IgD-negative memory B cell (primary cell): ENCODE results near the gene PRKCH. TPM values are rescaled to one million over a fixed set of nuclear protein-coding genes. Genes with fewer than 3 reads are reported as not detected.

Experiments used
- H3K27ac Mint-ChIP-seq, 3 donors: one replicate each; pipeline ENCODE4 v1.8.0; 2020 to 2022; ENCODE audit warnings: mild to moderate bottlenecking in 3 of 3, mixed read lengths in 3 of 3, moderate library complexity in 1 of 3
- H3K27me3 Mint-ChIP-seq: one replicate; pipeline ENCODE4 v1.8.0; 2021; ENCODE audit warnings: mixed read lengths
- H3K36me3 Mint-ChIP-seq: one replicate; pipeline ENCODE4 v1.8.0; 2020; ENCODE audit warnings: mild to moderate bottlenecking, mixed read lengths
- H3K4me1 Mint-ChIP-seq, 3 donors: one replicate each; pipeline ENCODE4 v1.8.0; 2020 to 2022; ENCODE audit warnings: mixed read lengths in 3 of 3, mild to moderate bottlenecking in 1 of 3
- H3K4me3 Mint-ChIP-seq, 4 donors: one replicate each; pipeline ENCODE4 v1.8.0; 2020 to 2022; ENCODE audit warnings: mild to moderate bottlenecking in 4 of 4, mixed read lengths in 4 of 4, moderate library complexity in 3 of 4
- H3K9me3 Mint-ChIP-seq, 3 donors: one replicate each; pipeline ENCODE4 v1.8.0; 2020 to 2021; ENCODE audit warnings: mixed read lengths in 3 of 3, mild to moderate bottlenecking in 1 of 3
- polyA plus RNA-seq: library from polyadenylated mRNA; unstranded; fragments of 300-500 nt; fragmentation: Illumina TruSeq; gene quantifications from one replicate; pipeline ENCODE4 v1.2.3, GENCODE V29; 2021

PRKCH gene
- polyA plus RNA-seq, 1 donor from 2014 or later, result 9.6 TPM

- Mint-ChIP-seq H3K4me1 (peaks cover 0 to 1% (median 0%) of the 10 kb centered on the region in 3 donors), H3K9me3 (no peaks in the 10 kb centered on the region), H3K36me3 (peaks cover 3% of the 10 kb centered on the region), H3K4me3 (no peak overlapping the region), H3K27me3 (peaks cover 4% of the 10 kb centered on the region), H3K27ac (peak overlapping the region; percentile 29 to 84 (median 80))
These were observed 16.5 kb downstream of the PRKCH start for GRCh38 chr14:61337893-61338292.

GRCh38 chr14:61338457-61338856 lies 17.1 kb downstream of the PRKCH start:
- peaks cover 3% of the 10 kb centered on the region for H3K36me3 Mint-ChIP-seq
- peaks cover 0 to 1% (median 0%) of the 10 kb centered on the region in 3 donors for H3K4me1 Mint-ChIP-seq
- H3K4me3 Mint-ChIP-seq, result no peak overlapping the region
- peaks cover 4% of the 10 kb centered on the region for H3K27me3 Mint-ChIP-seq
- no peaks in the 10 kb centered on the region for H3K9me3 Mint-ChIP-seq
- peak overlapping the region in 1 of 3 donors; percentile 84 for H3K27ac Mint-ChIP-seq

- Mint-ChIP-seq H3K4me3 (no peak overlapping the region), H3K9me3 (no peaks in the 10 kb centered on the region), H3K4me1 (peaks cover 0 to 10% (median 4%) of the 10 kb centered on the region in 3 donors), H3K36me3 (peaks cover 3% of the 10 kb centered on the region), H3K27me3 (peaks cover 1% of the 10 kb centered on the region), H3K27ac (peak overlapping the region in 2 of 3 donors; percentile 14 to 85)
These were observed 20.2 kb downstream of the PRKCH start for GRCh38 chr14:61341275-61342206.

GRCh38 chr14:61342486-61342885 lies 21.1 kb downstream of the PRKCH start:
- peaks cover 3% of the 10 kb centered on the region for H3K36me3 Mint-ChIP-seq
- peak overlapping the region in 1 of 4 donors; percentile 67 for H3K4me3 Mint-ChIP-seq
- H3K27ac Mint-ChIP-seq, result peak overlapping the region; percentile 59 to 85 (median 62)
- H3K27me3 Mint-ChIP-seq, result peaks cover 1% of the 10 kb centered on the region
- no peaks in the 10 kb centered on the region for H3K9me3 Mint-ChIP-seq
- H3K4me1 Mint-ChIP-seq, result peaks cover under 1 to 10% (median 4%) of the 10 kb centered on the region in 3 donors

GRCh38 chr14:61342932-61343331 lies 21.6 kb downstream of the PRKCH start:
- peaks cover 4 to 11% (median 5%) of the 10 kb centered on the region in 3 donors for H3K4me1 Mint-ChIP-seq
- peaks cover 1% of the 10 kb centered on the region for H3K27me3 Mint-ChIP-seq
- peaks cover 2% of the 10 kb centered on the region for H3K36me3 Mint-ChIP-seq
- no peaks in the 10 kb centered on the region for H3K9me3 Mint-ChIP-seq
- no peak overlapping the region for H3K4me3 Mint-ChIP-seq
- peak overlapping the region in 2 of 3 donors; percentile 59 to 62 for H3K27ac Mint-ChIP-seq

- H3K27ac Mint-ChIP-seq, result no peak overlapping the region
- H3K27me3 Mint-ChIP-seq, result peaks cover 1% of the 10 kb centered on the region
- no peaks in the 10 kb centered on the region for H3K9me3 Mint-ChIP-seq
- peaks cover 4 to 13% (median 5%) of the 10 kb centered on the region in 3 donors for H3K4me1 Mint-ChIP-seq
- no peak overlapping the region for H3K4me3 Mint-ChIP-seq
- peaks cover 1% of the 10 kb centered on the region for H3K36me3 Mint-ChIP-seq
These were observed 22.1 kb downstream of the PRKCH start for GRCh38 chr14:61343471-61343870.

- H3K27me3 Mint-ChIP-seq, result peaks cover 1% of the 10 kb centered on the region
- peak overlapping the region in 1 of 4 donors; percentile 71 for H3K4me3 Mint-ChIP-seq
- H3K36me3 Mint-ChIP-seq, result peaks cover 1% of the 10 kb centered on the region
- H3K9me3 Mint-ChIP-seq, result peaks cover 0 to 1% (median 1%) of the 10 kb centered on the region in 3 donors
- peak overlapping the region in 2 of 3 donors; percentile 0 to 83 for H3K27ac Mint-ChIP-seq
- H3K4me1 Mint-ChIP-seq, result peaks cover 4 to 13% (median 5%) of the 10 kb centered on the region in 3 donors
These were observed 22.6 kb downstream of the PRKCH start for GRCh38 chr14:61343991-61344405.

GRCh38 chr14:61344437-61345150 lies 23.2 kb downstream of the PRKCH start:
- Mint-ChIP-seq H3K27ac (peak overlapping the region in 2 of 3 donors; percentile 0 to 83), H3K4me3 (peak overlapping the region in 1 of 4 donors; percentile 71), H3K27me3 (peaks cover 1% of the 10 kb centered on the region), H3K4me1 (peaks cover 4 to 13% (median 5%) of the 10 kb centered on the region in 3 donors), H3K36me3 (peaks cover 1% of the 10 kb centered on the region), H3K9me3 (peaks cover 0 to 2% (median 1%) of the 10 kb centered on the region in 3 donors)

GRCh38 chr14:61345151-61345482 lies 23.7 kb downstream of the PRKCH start:
- peaks cover 4 to 14% (median 5%) of the 10 kb centered on the region in 3 donors for H3K4me1 Mint-ChIP-seq
- peaks cover 1% of the 10 kb centered on the region for H3K36me3 Mint-ChIP-seq
- H3K27me3 Mint-ChIP-seq, result peaks cover 3% of the 10 kb centered on the region
- H3K27ac Mint-ChIP-seq, result peak overlapping the region in 2 of 3 donors; percentile 0 to 82
- H3K4me3 Mint-ChIP-seq, result peak overlapping the region in 1 of 4 donors; percentile 63
- H3K9me3 Mint-ChIP-seq, result peaks cover 0 to 2% (median 1%) of the 10 kb centered on the region in 3 donors

GRCh38 chr14:61346221-61346620 lies 24.8 kb downstream of the PRKCH start:
- Mint-ChIP-seq H3K9me3 (peaks cover 0 to 2% (median 1%) of the 10 kb centered on the region in 3 donors), H3K27ac (no peak overlapping the region), H3K27me3 (peaks cover 3% of the 10 kb centered on the region), H3K4me1 (peaks cover 7 to 24% (median 14%) of the 10 kb centered on the region in 3 donors), H3K4me3 (no peak overlapping the region), H3K36me3 (no peaks in the 10 kb centered on the region)

- H3K4me3 Mint-ChIP-seq, result no peak overlapping the region
- H3K4me1 Mint-ChIP-seq, result peaks cover 7 to 27% (median 14%) of the 10 kb centered on the region in 3 donors
- H3K27ac Mint-ChIP-seq, result no peak overlapping the region
- no peaks in the 10 kb centered on the region for H3K36me3 Mint-ChIP-seq
- peaks cover 3% of the 10 kb centered on the region for H3K27me3 Mint-ChIP-seq
- peaks cover 0 to 2% (median 1%) of the 10 kb centered on the region in 3 donors for H3K9me3 Mint-ChIP-seq
These were observed 25.4 kb downstream of the PRKCH start for GRCh38 chr14:61346793-61347192.

- peak overlapping the region in 1 of 3 donors; percentile 71 for H3K27ac Mint-ChIP-seq
- no peaks in the 10 kb centered on the region for H3K36me3 Mint-ChIP-seq
- peaks cover 7 to 27% (median 14%) of the 10 kb centered on the region in 3 donors for H3K4me1 Mint-ChIP-seq
- peaks cover 0 to 2% (median 1%) of the 10 kb centered on the region in 3 donors for H3K9me3 Mint-ChIP-seq
- peaks cover 2% of the 10 kb centered on the region for H3K27me3 Mint-ChIP-seq
- peak overlapping the region in 1 of 4 donors; percentile 44 for H3K4me3 Mint-ChIP-seq
These were observed 26.6 kb downstream of the PRKCH start for GRCh38 chr14:61347826-61348443.

- H3K36me3 Mint-ChIP-seq, result no peaks in the 10 kb centered on the region
- H3K27me3 Mint-ChIP-seq, result peaks cover 2% of the 10 kb centered on the region
- H3K9me3 Mint-ChIP-seq, result peaks cover 0 to 3% (median 1%) of the 10 kb centered on the region in 3 donors
- H3K4me3 Mint-ChIP-seq, result peak overlapping the region in 3 of 4 donors; percentile 18 to 43 (median 30)
- H3K4me1 Mint-ChIP-seq, result peaks cover 4 to 17% (median 14%) of the 10 kb centered on the region in 3 donors
- H3K27ac Mint-ChIP-seq, result peak overlapping the region in 2 of 3 donors; percentile 10 to 79
These were observed 29.3 kb downstream of the PRKCH start for GRCh38 chr14:61350427-61351270.

GRCh38 chr14:61351477-61351876 lies 30.1 kb downstream of the PRKCH start:
- Mint-ChIP-seq H3K36me3 (no peaks in the 10 kb centered on the region), H3K4me3 (no peak overlapping the region), H3K27ac (peak overlapping the region in 1 of 3 donors; percentile 64), H3K27me3 (peaks cover 5% of the 10 kb centered on the region), H3K9me3 (peaks cover 0 to 4% (median 1%) of the 10 kb centered on the region in 3 donors), H3K4me1 (peaks cover 4 to 17% (median 14%) of the 10 kb centered on the region in 3 donors)
